B cell (primary cell): Measurements from ENCODE around the gene ZNF677. TPM values are rescaled to one million over a fixed set of nuclear protein-coding genes. Genes with fewer than 3 reads are reported as not detected.

Experiments used
- ATAC-seq: fragments of 200-7000 bp; cut with Tn5 transposase; one replicate; pipeline ENCODE4 v1.10.0; 2021; ENCODE audit warnings: low read depth, mild to moderate bottlenecking, moderate number of reproducible peaks, moderate library complexity
- CTCF ChIA-PET: fragments of 350-600 bp; sonication (Branson Sonifier 250); formaldehyde crosslinking; loops from one replicate; lab custom pipeline; 2021; ENCODE audit warnings: antibody characterized with exemption, inconsistent platforms; lab: Charles Lee
- POLR2A ChIA-PET: fragments of 350-600 bp; sonication (Branson Sonifier 250); formaldehyde crosslinking; loops from one replicate; lab custom pipeline; 2021; ENCODE audit warnings: antibody characterized with exemption; lab: Charles Lee
- DNase-seq: peaks from one replicate; pipeline ENCODE4 v3.0.0; 2013
- H2AFZ ChIP-seq: 2 replicates; pipeline ENCODE4 v1.6.1; 2012; ENCODE audit warnings: mild to moderate bottlenecking, low read depth, low read length; ENCODE audit not compliant: insufficient read depth, poor library complexity, severe bottlenecking
- H3K27ac ChIP-seq, 2 donors: 1 replicate in 1 of 2; 2 replicates in 1 of 2; pipeline ENCODE4 v1.5.1; 2012 to 2013; ENCODE audit warnings: low read length in 2 of 2, mild to moderate bottlenecking in 2 of 2, moderate library complexity in 1 of 2
- H3K27me3 ChIP-seq, 4 experiments: fragments of 200-600 bp in 1 of 4; sonication (generic) in 1 of 4; replicated peaks in 1 of 4; 1 replicate in 2 of 4; 2 replicates in 2 of 4; pipeline versions ENCODE4 v1.6.1 to v1.7.0; 2013 to 2016; ENCODE audit warnings: low read length in 3 of 4, mild to moderate bottlenecking in 2 of 4, mixed read lengths in 1 of 4, moderate library complexity in 1 of 4; ENCODE audit not compliant: insufficient read depth in 4 of 4, control insufficient read depth in 3 of 4; ENCODE audit errors: control extremely low read depth in 1 of 4
- H3K36me3 ChIP-seq, 2 experiments: replicated peaks in 1 of 2; 1 replicate in 1 of 2; 2 replicates in 1 of 2; pipeline versions ENCODE4 v1.6.1 to v1.7.1; 2013; ENCODE audit warnings: low read length in 1 of 2; ENCODE audit not compliant: insufficient read depth in 2 of 2, control insufficient read depth in 1 of 2; ENCODE audit errors: control extremely low read depth in 1 of 2, extremely low read depth in 1 of 2
- H3K4me1 ChIP-seq, 2 donors: fragments of 200-600 bp in 1 of 2; sonication (generic) in 1 of 2; 1 replicate in 1 of 2; 2 replicates in 1 of 2; pipeline versions ENCODE4 v1.5.1 to v1.6.1; 2013 to 2017; ENCODE audit warnings: low read length in 2 of 2; ENCODE audit not compliant: control insufficient read depth in 2 of 2, insufficient read depth in 2 of 2
- H3K4me2 ChIP-seq: replicated peaks from 2 replicates; pipeline ENCODE3; 2012; ENCODE audit warnings: mild to moderate bottlenecking, low read depth, low read length; ENCODE audit not compliant: poor library complexity, severe bottlenecking
- H3K4me3 ChIP-seq, 5 experiments: fragments of 200-600 bp in 1 of 5; sonication (generic) in 1 of 5; 1 replicate in 3 of 5; 2 replicates in 2 of 5; pipeline versions ENCODE4 v1.5.1 to v1.7.0; 2011 to 2016; ENCODE audit warnings: low read length in 4 of 5, mild to moderate bottlenecking in 4 of 5, low read depth in 2 of 5, control low read depth in 1 of 5, moderate library complexity in 1 of 5; ENCODE audit not compliant: insufficient read depth in 1 of 5; ENCODE audit errors: control extremely low read depth in 1 of 5, extremely low read depth in 1 of 5
- H3K79me2 ChIP-seq: fragments of 200-600 bp; sonication (generic); one replicate; pipeline ENCODE4 v1.6.0; 2016; ENCODE audit warnings: low read length; ENCODE audit not compliant: control insufficient read depth, insufficient read depth
- H3K9ac ChIP-seq: fragments of 200-600 bp; sonication (generic); 2 replicates; pipeline ENCODE4 v1.6.1; 2017; ENCODE audit warnings: mild to moderate bottlenecking, low read length, moderate library complexity
- H3K9me3 ChIP-seq, 3 donors: one replicate each; pipeline versions ENCODE4 v1.6.1 to v1.7.1; 2013; ENCODE audit warnings: low read length in 2 of 3; ENCODE audit not compliant: control insufficient read depth in 2 of 3, insufficient read depth in 1 of 3; ENCODE audit errors: control extremely low read depth in 1 of 3
- H4K20me1 ChIP-seq: 2 replicates; pipeline ENCODE4 v1.6.0; 2012; ENCODE audit warnings: mild to moderate bottlenecking, low read length; ENCODE audit not compliant: insufficient read depth, control insufficient read depth, poor library complexity, severe bottlenecking
- H3K27ac Mint-ChIP-seq: one replicate; pipeline ENCODE4 v1.8.0; 2021; ENCODE audit warnings: mixed read lengths
- H3K27me3 Mint-ChIP-seq: one replicate; pipeline ENCODE4 v1.8.0; 2021; ENCODE audit warnings: mixed read lengths
- H3K4me1 Mint-ChIP-seq: one replicate; pipeline ENCODE4 v1.8.0; 2021; ENCODE audit warnings: mixed read lengths
- H3K4me3 Mint-ChIP-seq: one replicate; pipeline ENCODE4 v1.8.0; 2021; ENCODE audit warnings: mixed read lengths
- H3K9me3 Mint-ChIP-seq: one replicate; pipeline ENCODE4 v1.8.0; 2022; ENCODE audit warnings: mixed read lengths; ENCODE audit not compliant: insufficient read depth
- EZH2 ChIP-seq: IDR thresholded peaks from 2 replicates; pipeline ENCODE4 v1.6.1; 2012; ENCODE audit warnings: borderline replicate concordance, low read depth, mild to moderate bottlenecking, moderate library complexity, low read length; ENCODE audit not compliant: insufficient read depth, poor library complexity, severe bottlenecking
- WGBS: methylation state at CpG from one replicate; pipeline ENCODE4 v1.1.5; 2013; ENCODE audit warnings: missing lambda C conversion rate; ENCODE audit not compliant: insufficient coverage; 5-methylcytosine and 5-hydroxymethylcytosine counted together
- intact Hi-C: fragments of 100-400 bp; cut with micrococcal nuclease; formaldehyde crosslinking; loops from one replicate; pipeline ENCODE4 v1.10.0; 2022
- polyA plus RNA-seq: library from polyadenylated mRNA; depleted of rRNA; stranded (reverse); fragments of >200 nt; gene quantifications from 2 replicates; pipeline ENCODE4 v1.2.3, GENCODE V29; 2012
- total RNA-seq, 2 donors: library from RNA; stranded (reverse); fragments of 120-200 nt in 1 of 2; gene quantifications; 1 replicate in 1 of 2; 2 replicates in 1 of 2; pipeline versions ENCODE4 v1.2.3 to v1.2.4, GENCODE V29; 2013 to 2022
- TF ChIP-seq, protein P1 (sequence below): fragments of 200-600 bp; IDR thresholded peaks from one replicate; pipeline ENCODE4 v1.8.0; 2022; ENCODE audit warnings: antibody characterized with exemption, mild to moderate bottlenecking

The ZNF677 gene
- total and polyA plus RNA-seq, 2 donors (not counting 1 experiment from before 2014, with no cell fraction given) = 11.1 to 19.4 TPM

DNA sequence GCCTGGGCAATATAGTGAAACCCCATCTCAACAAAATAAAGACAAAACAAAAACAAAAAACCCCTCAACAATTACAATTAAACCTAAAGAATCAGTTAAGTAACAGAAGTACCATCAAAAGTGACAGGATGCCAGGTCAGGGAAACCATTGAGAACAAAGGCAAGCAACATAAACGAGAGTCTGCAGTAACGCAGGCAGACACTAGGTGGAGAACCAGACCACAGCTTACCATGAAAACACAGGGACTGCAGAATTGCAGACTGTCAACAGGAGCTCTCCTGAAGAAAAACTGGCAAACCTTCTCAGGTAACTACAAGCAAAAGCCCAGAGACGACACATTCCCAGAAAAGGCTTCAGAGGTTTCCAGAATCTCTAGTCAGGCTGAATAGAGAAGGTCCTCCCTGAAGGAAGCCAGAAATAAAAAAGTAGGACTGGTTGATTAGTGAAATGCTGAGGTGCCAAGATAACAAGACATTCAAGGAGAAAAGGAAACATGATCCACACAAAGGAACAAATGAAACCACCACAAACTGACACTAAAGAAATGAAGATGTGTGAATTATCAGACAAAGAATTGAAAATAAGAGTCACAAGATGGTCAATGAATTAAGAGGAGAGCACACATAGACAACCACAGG lies 59.3 kb downstream of the ZNF677 start:
- WGBS = 0% methylated on average over 2 of the region's 3 CpGs
- H3K4me1 Mint-ChIP-seq = peaks cover 46% of the 10 kb centered on the region
- TF ChIP-seq, protein P1, sequence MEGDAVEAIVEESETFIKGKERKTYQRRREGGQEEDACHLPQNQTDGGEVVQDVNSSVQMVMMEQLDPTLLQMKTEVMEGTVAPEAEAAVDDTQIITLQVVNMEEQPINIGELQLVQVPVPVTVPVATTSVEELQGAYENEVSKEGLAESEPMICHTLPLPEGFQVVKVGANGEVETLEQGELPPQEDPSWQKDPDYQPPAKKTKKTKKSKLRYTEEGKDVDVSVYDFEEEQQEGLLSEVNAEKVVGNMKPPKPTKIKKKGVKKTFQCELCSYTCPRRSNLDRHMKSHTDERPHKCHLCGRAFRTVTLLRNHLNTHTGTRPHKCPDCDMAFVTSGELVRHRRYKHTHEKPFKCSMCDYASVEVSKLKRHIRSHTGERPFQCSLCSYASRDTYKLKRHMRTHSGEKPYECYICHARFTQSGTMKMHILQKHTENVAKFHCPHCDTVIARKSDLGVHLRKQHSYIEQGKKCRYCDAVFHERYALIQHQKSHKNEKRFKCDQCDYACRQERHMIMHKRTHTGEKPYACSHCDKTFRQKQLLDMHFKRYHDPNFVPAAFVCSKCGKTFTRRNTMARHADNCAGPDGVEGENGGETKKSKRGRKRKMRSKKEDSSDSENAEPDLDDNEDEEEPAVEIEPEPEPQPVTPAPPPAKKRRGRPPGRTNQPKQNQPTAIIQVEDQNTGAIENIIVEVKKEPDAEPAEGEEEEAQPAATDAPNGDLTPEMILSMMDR = peak; percentile 94
- TF ChIP-seq EZH2 = no peak
- H3K9me3 Mint-ChIP-seq = peaks cover 5% of the 10 kb centered on the region
- no peak overlapping the region for H3K4me2 ChIP-seq
- DNase-seq (peak; percentile 85), ATAC-seq (peak; percentile 42)
- H3K27ac ChIP-seq = no peak overlapping the region
- POLR2A ChIA-PET = interaction anchor here (0.6 to 1.0 kb wide), 2 partner anchors 36 to 236 kb away, joined by 3 to 7 read pairs; partner anchors contain the start of genes ZNF347 and ZNF761
- CTCF ChIA-PET = interaction anchor here (0.6 to 2.1 kb wide), 18 partner anchors 9 to 941 kb away, joined by 3 to 14 read pairs (median 5); partner anchors contain the start of genes ZNF347, ZNF765 and ZNF845
- H3K36me3 ChIP-seq = peaks cover 0 to 9% of the 10 kb centered on the region in 2 experiments
- no peaks in the 10 kb centered on the region for H4K20me1 ChIP-seq
- peak overlapping the region; percentile 72 for H3K4me3 Mint-ChIP-seq
- no peak overlapping the region for H2AFZ ChIP-seq
- peaks cover 17 to 28% of the 10 kb centered on the region in 2 donors for H3K4me1 ChIP-seq
- H3K4me3 ChIP-seq = no peak overlapping the region
- intact Hi-C loops = loop anchor here (1.0 to 10.0 kb wide), 11 partner anchors 170 to 1101 kb away; partner anchors contain the start of genes MYADM, NDUFA3, OSCAR and ZNF320
- H3K27ac Mint-ChIP-seq = peak overlapping the region; percentile 70
- H3K27me3 Mint-ChIP-seq = no peaks in the 10 kb centered on the region
- H3K9ac ChIP-seq = no peak overlapping the region
- no peaks in the 10 kb centered on the region for H3K27me3 ChIP-seq
- peaks cover 0 to 63% (median 36%) of the 10 kb centered on the region in 3 donors for H3K9me3 ChIP-seq
- H3K79me2 ChIP-seq = peaks cover 26% of the 10 kb centered on the region
